Astrocyte (in vitro differentiated cells and primary cell): ENCODE results near the gene SPNS1. TPM values are rescaled to one million over a fixed set of nuclear protein-coding genes. Genes with fewer than 3 reads are reported as not detected.

Experiments
- DNase-seq: peaks from one replicate; pipeline ENCODE4 v3.0.0-alpha.2; 2010; ENCODE audit warnings: low read depth
- FAIRE-seq: peaks from 2 replicates; lab custom pipeline; 2011; peaks lifted over from hg19 to GRCh38; lab: Jason Lieb, UNC
- H2AFZ ChIP-seq: 2 replicates; pipeline ENCODE4 v1.6.0; 2012; ENCODE audit warnings: low read depth, low read length, inconsistent platforms
- H3K27ac ChIP-seq: 2 replicates; pipeline ENCODE4 v1.5.1; 2011; ENCODE audit warnings: low read depth, low read length, inconsistent platforms
- H3K27me3 ChIP-seq: 2 replicates; pipeline ENCODE4 v1.6.0; 2011; ENCODE audit warnings: low read length, inconsistent platforms; ENCODE audit not compliant: insufficient read depth
- H3K36me3 ChIP-seq: 2 replicates; pipeline ENCODE4 v1.5.1; 2011; ENCODE audit warnings: low read length, inconsistent platforms; ENCODE audit not compliant: insufficient read depth
- H3K4me1 ChIP-seq: 2 replicates; pipeline ENCODE4 v1.5.1; 2011; ENCODE audit warnings: low read length, inconsistent platforms; ENCODE audit not compliant: insufficient read depth
- H3K4me2 ChIP-seq: 2 replicates; pipeline ENCODE4 v1.6.0; 2012; ENCODE audit warnings: low read length, inconsistent platforms
- H3K4me3 ChIP-seq: 2 replicates; pipeline ENCODE4 v1.5.1; 2011; ENCODE audit warnings: low read depth, mild to moderate bottlenecking, low read length, inconsistent platforms; ENCODE audit not compliant: insufficient read depth
- H3K79me2 ChIP-seq: 2 replicates; pipeline ENCODE4 v1.6.0; 2012; ENCODE audit warnings: mild to moderate bottlenecking, low read length, inconsistent platforms; ENCODE audit not compliant: insufficient read depth
- H3K9ac ChIP-seq: 2 replicates; pipeline ENCODE4 v1.6.0; 2012; ENCODE audit warnings: mild to moderate bottlenecking, low read length, inconsistent platforms
- H3K9me3 ChIP-seq: 2 replicates; pipeline ENCODE4 v1.5.1; 2012; ENCODE audit warnings: low read depth, mild to moderate bottlenecking, low read length, inconsistent platforms; ENCODE audit not compliant: insufficient read depth
- H4K20me1 ChIP-seq: 2 replicates; pipeline ENCODE4 v1.6.0; 2012; ENCODE audit warnings: low read length, inconsistent platforms; ENCODE audit not compliant: insufficient read depth
- H3K27ac Mint-ChIP-seq: one replicate; pipeline ENCODE4 v1.8.0; 2021; ENCODE audit warnings: mild to moderate bottlenecking, mixed read lengths; ENCODE audit not compliant: unreplicated experiment
- H3K27me3 Mint-ChIP-seq: one replicate; pipeline ENCODE4 v1.8.0; 2021; ENCODE audit warnings: low read depth, mixed read lengths; ENCODE audit not compliant: unreplicated experiment
- H3K36me3 Mint-ChIP-seq: one replicate; pipeline ENCODE4 v1.8.0; 2021; ENCODE audit warnings: low read depth, mixed read lengths; ENCODE audit not compliant: unreplicated experiment
- H3K4me1 Mint-ChIP-seq: one replicate; pipeline ENCODE4 v1.8.0; 2021; ENCODE audit warnings: low read depth, mixed read lengths; ENCODE audit not compliant: unreplicated experiment
- H3K4me3 Mint-ChIP-seq: one replicate; pipeline ENCODE4 v1.8.0; 2021; ENCODE audit warnings: mild to moderate bottlenecking, moderate library complexity, mixed read lengths; ENCODE audit not compliant: unreplicated experiment
- H3K9me3 Mint-ChIP-seq: one replicate; pipeline ENCODE4 v1.8.0; 2021; ENCODE audit warnings: mild to moderate bottlenecking, mixed read lengths; ENCODE audit not compliant: unreplicated experiment
- CTCF ChIP-seq: IDR thresholded peaks from 2 replicates; pipeline ENCODE4 v1.5.1; 2011; ENCODE audit warnings: low read depth, mild to moderate bottlenecking, inconsistent platforms, low read length, moderate library complexity; ENCODE audit not compliant: insufficient read depth
- EZH2 ChIP-seq: IDR thresholded peaks from 2 replicates; pipeline ENCODE4 v1.6.1; 2012; ENCODE audit warnings: mild to moderate bottlenecking, low read length, inconsistent platforms; ENCODE audit not compliant: insufficient read depth
- total RNA-seq: library from RNA; stranded (reverse); gene quantifications from 2 replicates; pipeline ENCODE4 v1.2.1, GENCODE V29; 2021

The SPNS1 gene
- total RNA-seq, 1 donor from 2014 or later, result 57.8 TPM

- peaks cover 4% of the 10 kb centered on the region for H3K27me3 Mint-ChIP-seq
- FAIRE-seq, result no peak
- no peak overlapping the region for H3K27ac ChIP-seq
These were observed 46.8 kb upstream of the SPNS1 start for GRCh38 chr16:28927815-28928214.

GRCh38 chr16:28930203-28930602 is 44.4 kb upstream of the SPNS1 start:
- Histone ChIP-seq H3K4me3 (no peak overlapping the region), H3K4me2 (no peak overlapping the region), H3K27ac (no peak overlapping the region), H3K79me2 (no peaks in the 10 kb centered on the region), H3K27me3 (no peaks in the 10 kb centered on the region), H3K4me1 (no peaks in the 10 kb centered on the region), H2AFZ (no peak overlapping the region), H3K36me3 (no peaks in the 10 kb centered on the region), H3K9ac (no peak overlapping the region), H3K9me3 (no peaks in the 10 kb centered on the region), H4K20me1 (no peaks in the 10 kb centered on the region)
- Mint-ChIP-seq H3K4me1 (no peaks in the 10 kb centered on the region), H3K9me3 (no peaks in the 10 kb centered on the region), H3K27ac (no peak overlapping the region), H3K27me3 (peaks cover 12% of the 10 kb centered on the region), H3K4me3 (no peak overlapping the region), H3K36me3 (no peaks in the 10 kb centered on the region)
- no peak for FAIRE-seq
- DNase-seq, result no peak
- TF ChIP-seq EZH2, result no peak
- no peak for TF ChIP-seq CTCF

More at GRCh38 chr16:28927815-28928214, 46.8 kb upstream of the SPNS1 start:
- no peaks in the 10 kb centered on the region for H3K9me3 Mint-ChIP-seq
- Histone ChIP-seq H3K4me2 (no peak overlapping the region), H3K4me3 (no peak overlapping the region), H3K9me3 (no peaks in the 10 kb centered on the region), H3K27me3 (no peaks in the 10 kb centered on the region), H4K20me1 (peaks cover 12% of the 10 kb centered on the region), H3K36me3 (no peaks in the 10 kb centered on the region), H3K79me2 (peaks cover 7% of the 10 kb centered on the region), H3K4me1 (peaks cover 4% of the 10 kb centered on the region), H2AFZ (no peak overlapping the region), H3K9ac (no peak overlapping the region)
- no peak overlapping the region for H3K4me3 Mint-ChIP-seq
- no peaks in the 10 kb centered on the region for H3K36me3 Mint-ChIP-seq
- H3K4me1 Mint-ChIP-seq, result peaks cover 6% of the 10 kb centered on the region
- TF ChIP-seq CTCF (no peak), EZH2 (no peak)
- DNase-seq, result no peak
- no peak overlapping the region for H3K27ac Mint-ChIP-seq

- FAIRE-seq (no peak), DNase-seq (no peak)
- peaks cover 17% of the 10 kb centered on the region for H3K27me3 Mint-ChIP-seq
- Histone ChIP-seq H3K4me1 (no peaks in the 10 kb centered on the region), H3K27ac (no peak overlapping the region), H3K79me2 (no peaks in the 10 kb centered on the region), H4K20me1 (no peaks in the 10 kb centered on the region), H3K27me3 (no peaks in the 10 kb centered on the region), H3K9ac (no peak overlapping the region), H3K4me2 (no peak overlapping the region), H3K36me3 (no peaks in the 10 kb centered on the region), H3K4me3 (no peak overlapping the region), H3K9me3 (no peaks in the 10 kb centered on the region), H2AFZ (no peak overlapping the region)
- no peak overlapping the region for H3K4me3 Mint-ChIP-seq
- H3K36me3 Mint-ChIP-seq, result no peaks in the 10 kb centered on the region
- TF ChIP-seq EZH2, result no peak
- no peak for TF ChIP-seq CTCF
- H3K9me3 Mint-ChIP-seq, result peaks cover 2% of the 10 kb centered on the region
- H3K27ac Mint-ChIP-seq, result no peak overlapping the region
- no peaks in the 10 kb centered on the region for H3K4me1 Mint-ChIP-seq
These were observed 43.9 kb upstream of the SPNS1 start for GRCh38 chr16:28930652-28931051.
